NCI-H524 treated with DMSO at 0.1 percent for 48 hours (cell line): ENCODE measurements around the gene EID3.

ENCODE experiments used
- DNase-seq: peaks from one replicate; lab custom pipeline; 2025; lab: John Stamatoyannopoulos, UW

Gene EID3

GRCh38 chr12:104340177-104340576, 36.6 kb downstream of the EID3 start:
- no peak for DNase-seq

DNA sequence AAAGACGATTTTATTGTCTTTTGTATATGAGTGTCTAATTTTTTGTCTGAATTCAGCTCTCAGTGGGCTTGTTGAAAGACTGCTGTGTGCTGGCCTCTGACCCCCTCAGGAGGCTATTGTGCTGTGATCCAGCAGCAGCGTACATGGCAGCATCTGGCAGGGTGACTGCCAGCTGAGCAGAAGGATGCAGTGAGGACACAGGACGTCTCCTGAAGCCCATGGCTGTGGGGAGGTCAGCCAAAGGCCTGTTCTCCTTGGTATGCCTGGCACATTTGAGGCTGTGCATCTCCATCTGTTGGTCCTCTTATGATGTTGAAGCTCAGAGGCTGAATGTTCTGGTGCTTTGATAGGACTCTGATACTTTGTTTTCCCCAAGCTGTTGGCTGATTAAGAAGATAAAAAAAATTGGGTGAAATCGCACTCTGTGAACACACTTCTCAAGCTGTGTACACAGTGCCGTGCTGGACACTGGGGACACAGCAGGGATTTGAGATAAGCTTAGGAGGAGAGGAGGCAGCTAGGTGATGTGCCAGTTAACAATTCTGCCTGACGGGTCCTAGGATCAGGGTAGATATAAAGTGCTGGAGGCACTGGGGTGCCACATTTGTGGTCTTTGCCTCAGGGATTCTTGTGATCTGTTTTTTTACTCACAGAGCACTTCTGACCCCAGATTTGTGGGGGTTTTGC, 37.5 kb downstream of the EID3 start:
- DNase-seq = no peak

- no peak for DNase-seq
These were observed 38.6 kb downstream of the EID3 start for GRCh38 chr12:104342147-104342546.

DNA sequence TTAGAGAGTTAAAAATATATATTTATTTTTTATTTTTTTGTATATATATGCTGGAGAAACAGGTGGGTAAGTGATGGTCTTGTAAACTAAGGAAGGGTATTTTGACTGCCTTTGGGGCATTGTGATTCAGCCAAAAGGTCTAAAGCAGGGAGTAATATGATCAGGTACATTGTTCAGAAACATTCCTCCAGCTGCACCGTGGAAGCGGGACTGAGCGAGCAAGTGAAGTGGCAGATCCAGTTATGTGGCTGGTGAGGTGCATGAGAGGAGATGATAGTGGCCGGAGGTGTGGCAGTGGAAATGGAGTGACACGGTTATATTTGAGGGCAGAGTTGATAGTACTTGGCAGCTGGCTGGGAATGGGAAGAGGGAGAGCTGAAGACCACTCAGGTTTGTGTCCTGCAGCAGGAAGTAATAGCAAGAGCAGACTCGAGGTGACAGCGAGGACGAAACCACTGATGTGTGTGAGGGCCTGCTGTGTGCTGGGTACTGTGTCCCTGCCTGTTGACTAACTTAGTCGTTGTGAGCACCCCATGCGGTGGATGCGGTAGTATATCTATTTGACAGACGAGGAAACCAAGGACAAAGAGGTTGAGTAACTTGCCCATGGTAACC, 39.2 kb downstream of the EID3 start:
- no peak for DNase-seq

DNA sequence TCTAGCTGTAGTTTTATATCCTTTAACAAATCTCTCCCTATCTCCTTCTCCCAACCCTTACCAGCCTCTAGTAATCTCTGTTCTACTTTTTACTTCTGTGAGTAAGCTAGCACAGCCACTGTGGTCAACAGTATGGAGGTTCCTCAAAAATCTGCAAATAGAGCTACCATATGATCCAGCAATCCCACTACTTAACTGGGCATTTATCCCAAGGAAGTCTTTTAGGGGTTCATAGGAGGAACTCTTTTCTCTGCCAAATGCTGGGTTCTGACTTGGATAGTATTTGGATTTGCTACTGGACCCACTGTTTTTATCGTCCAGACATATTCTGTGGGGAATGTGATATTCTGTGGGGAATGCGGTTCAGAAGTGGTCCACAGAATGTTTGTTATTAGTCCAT, 41.1 kb downstream of the EID3 start:
- no peak for DNase-seq

DNA sequence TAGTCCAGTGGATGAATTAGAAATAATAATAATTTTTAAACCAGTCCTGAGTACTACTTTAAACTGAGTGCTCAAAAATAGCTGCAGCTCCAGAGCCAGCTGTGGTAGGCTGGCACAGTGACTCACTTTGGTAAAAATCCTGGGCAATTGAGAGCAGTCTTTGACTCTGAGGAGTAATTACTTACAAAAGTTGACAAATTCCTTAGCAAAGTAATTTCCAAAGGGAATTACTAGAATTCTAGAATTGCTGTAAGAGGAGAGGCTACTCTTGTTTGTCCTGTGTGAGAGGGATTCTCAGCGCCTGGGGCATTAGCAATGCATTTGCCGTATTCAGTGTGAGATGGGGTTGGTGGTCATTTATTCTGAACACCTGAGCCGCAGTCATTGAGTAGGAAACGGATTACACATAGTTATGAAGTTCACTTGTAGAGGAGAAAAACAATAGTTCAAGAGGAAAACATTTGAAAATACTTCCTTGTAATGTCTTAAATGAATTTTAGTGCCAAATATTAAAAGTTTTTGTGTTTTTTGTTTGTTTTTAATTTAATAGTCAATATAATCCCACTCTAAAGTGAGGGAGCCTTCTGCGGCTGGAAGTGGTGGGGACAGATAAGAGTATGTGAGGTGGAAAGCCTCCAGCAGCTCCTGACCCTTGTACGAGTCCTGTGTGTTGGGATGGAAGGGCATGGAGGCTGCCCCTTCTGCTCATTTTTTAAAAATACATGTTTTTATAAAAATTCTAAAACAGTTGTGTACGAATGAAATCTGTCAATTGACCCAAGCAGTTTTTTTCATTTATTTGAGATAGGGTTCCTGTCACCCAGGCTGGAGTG, 41.9 kb downstream of the EID3 start:
- DNase-seq = no peak

GRCh38 chr12:104347374-104348075, 44.0 kb downstream of the EID3 start:
- no peak for DNase-seq

GRCh38 chr12:104348283-104348993, 44.9 kb downstream of the EID3 start:
- no peak for DNase-seq

DNA sequence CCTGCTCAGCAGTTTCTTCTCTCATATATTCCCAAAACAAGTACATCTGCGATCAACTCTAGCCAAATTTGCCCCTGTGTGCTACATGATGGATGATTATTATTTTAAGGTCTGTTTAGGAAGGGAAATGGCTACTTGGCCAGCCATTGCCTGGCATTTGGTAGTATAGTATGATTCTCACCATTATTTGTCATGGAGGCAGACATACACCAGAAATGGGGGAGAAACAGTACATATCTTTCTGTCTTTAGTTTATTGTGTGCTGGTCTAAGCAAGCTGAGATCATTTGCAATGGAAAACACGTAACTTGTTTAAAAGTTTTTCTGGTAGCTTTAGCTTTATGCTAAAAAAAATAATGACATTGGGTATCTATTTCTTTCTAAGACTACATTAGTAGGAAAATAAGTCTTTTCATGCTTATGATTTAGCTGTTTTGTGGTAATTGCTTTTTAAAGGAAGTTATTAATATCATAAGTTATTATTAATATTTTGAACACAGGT, 45.5 kb downstream of the EID3 start:
- no peak for DNase-seq

DNA sequence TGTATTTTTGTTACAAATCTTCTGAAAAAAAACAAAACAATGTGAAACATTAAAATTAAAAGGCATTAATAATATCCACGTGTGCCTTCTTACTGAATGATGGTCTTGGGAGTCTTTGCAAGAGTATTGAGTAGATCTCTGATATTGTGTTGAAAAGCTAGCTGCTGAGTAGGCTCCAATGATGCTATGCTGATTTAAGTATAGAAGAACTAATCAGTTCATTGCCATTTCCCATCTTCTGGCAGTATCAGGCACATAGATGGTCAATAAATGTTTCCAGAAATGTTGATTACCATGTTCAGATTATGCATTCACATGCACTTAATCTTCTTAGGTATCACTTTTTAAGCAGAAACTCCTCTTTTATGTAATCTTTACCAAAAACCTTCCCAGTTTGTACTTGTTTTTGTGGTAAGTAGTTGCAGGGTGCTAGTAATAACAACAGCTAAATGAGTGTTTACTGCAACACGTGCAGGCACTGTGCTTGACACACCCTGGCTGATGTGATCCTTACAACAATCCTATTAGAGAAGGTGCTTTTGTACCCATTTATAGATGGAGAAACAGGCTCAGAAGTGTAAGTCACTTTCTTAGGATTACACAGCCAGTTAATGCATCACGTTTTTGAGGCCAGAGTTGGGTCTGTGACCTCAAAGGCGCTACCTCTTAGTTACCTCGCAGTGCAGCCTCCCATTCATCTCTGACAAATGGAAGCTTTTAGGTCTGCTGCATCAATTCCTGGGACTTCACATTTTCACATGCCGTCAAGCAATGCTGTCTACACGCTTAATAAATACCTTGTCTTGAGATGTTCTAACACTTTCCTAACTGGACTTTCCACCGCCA, 46.9 kb downstream of the EID3 start:
- DNase-seq = no peak

DNA sequence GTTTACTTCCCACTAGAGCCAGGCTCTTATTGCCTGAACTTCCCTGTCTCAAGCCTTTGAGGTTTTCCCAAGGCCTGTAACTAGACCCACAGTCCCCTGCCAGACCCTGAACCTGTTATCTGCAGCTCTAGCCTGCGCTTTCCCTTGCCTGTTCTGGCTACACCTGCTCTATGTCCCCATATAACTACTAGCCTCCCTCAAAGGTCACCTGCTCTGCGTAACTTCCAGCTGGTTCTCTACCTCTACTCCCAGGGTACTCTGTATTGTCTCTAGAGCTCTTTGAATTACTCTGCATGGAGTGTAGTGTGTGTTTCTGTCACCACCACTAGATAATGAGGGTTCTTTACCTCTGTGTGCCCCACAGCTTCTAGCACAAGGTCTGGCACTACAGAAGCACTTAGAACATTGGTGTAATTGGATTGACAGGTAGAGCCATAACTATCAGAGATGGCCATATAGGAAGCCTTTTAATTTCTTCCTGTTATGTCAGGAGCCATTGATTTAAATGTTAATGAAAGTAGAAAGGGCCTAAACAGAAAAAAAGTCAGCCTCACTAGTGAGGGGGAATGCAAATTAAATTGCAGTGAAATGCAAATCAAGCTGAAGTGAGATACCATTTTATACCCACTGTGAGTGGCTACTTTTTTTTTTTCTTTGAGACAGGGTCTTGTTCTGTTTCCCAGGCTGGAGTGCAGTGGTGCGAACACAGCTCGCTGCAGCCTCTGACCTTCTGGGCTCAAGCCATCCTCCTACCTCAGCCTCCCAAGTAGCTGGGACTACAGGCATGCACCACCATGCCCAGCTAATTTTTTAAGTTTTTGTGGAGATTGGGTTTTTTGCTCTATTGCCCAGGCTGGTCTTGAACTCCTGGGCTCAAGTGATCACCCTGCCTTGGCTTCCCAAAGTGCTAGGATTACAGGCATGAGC, 47.8 kb downstream of the EID3 start:
- no peak for DNase-seq

- DNase-seq = no peak
These were observed 48.7 kb downstream of the EID3 start for GRCh38 chr12:104352106-104352713.

GRCh38 chr12:104353012-104353981, 49.8 kb downstream of the EID3 start:
- DNase-seq = no peak

DNA sequence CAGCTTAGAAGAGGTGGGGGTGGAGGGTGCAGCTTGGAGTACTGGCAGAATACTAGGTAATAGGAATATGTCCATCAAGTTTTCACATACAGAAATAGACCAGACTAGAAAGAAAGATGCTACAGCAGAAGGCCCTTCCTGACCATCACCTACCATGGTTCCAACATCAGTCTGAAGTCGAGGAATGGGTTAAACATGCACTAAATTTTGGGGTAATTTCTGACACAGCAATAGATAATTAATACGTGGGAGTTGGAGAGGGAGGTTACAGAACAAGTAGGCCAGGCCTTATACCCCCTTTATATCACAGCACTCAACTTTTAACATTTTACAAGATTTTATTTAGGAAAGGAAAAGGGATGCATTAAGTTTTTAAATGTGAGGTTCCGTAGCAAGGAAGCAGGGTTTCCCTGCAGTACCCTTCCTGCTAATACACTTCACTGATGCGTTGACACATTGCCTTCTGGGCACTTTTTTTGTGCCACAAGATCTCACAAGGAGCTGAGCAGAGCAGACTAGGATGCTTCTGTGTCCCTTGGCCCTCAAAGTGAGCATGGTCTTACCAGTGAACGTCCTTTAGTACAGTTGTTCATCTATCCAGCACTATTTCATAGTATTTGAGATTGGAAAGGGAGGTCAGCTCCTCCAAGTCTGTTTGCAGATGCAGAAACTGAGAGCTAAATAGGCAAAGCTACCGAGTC, 50.8 kb downstream of the EID3 start:
- DNase-seq = no peak
